PC-9 (cell line): ENCODE results near the gene RAET1E. TPM values are rescaled to one million over a fixed set of nuclear protein-coding genes. Genes with fewer than 3 reads are reported as not detected.

Source experiments
- BruUV-seq: library from RNA; stranded (reverse); fragments of 400-500 nt; replicated peaks from 2 replicates; lab custom pipeline; 2021; lab: Mats Ljungman, UMichigan
- CTCF ChIA-PET: fragments of 300-600 bp; sonication (Branson Sonifier 250); formaldehyde crosslinking; loops from one replicate; lab custom pipeline; 2022; ENCODE audit warnings: antibody characterized with exemption; lab: Charles Lee
- POLR2A ChIA-PET: fragments of 300-600 bp; sonication (Branson Sonifier 250); formaldehyde crosslinking; loops from one replicate; lab custom pipeline; 2022; ENCODE audit warnings: antibody characterized with exemption; ENCODE audit not compliant: unreplicated experiment; lab: Charles Lee
- DNase-seq, 2 experiments: peaks; one replicate each; pipeline versions ENCODE4 v3.0.0 to v3.0.0-alpha.2; 2015 to 2022; ENCODE audit warnings: mixed read lengths in 1 of 2
- H2AFZ ChIP-seq: fragments of 200-600 bp; sonication (generic); 2 replicates; pipeline ENCODE4 v1.8.1; 2017; ENCODE audit warnings: antibody characterized with exemption
- H3F3A ChIP-seq: fragments of 200-600 bp; sonication (generic); 2 replicates; pipeline ENCODE4 v1.8.1; 2017; ENCODE audit warnings: antibody characterized with exemption, mild to moderate bottlenecking, low read depth; ENCODE audit not compliant: insufficient read depth
- H3K27ac ChIP-seq: fragments of 200-600 bp; sonication (generic); 2 replicates; pipeline ENCODE4 v1.6.1; 2016; ENCODE audit warnings: mixed run types
- H3K27me3 ChIP-seq: fragments of 200-600 bp; sonication (generic); 2 replicates; pipeline ENCODE4 v1.6.1; 2016; ENCODE audit warnings: low read depth, mixed run types; ENCODE audit not compliant: insufficient read depth
- H3K36me3 ChIP-seq: fragments of 200-600 bp; sonication (generic); 2 replicates; pipeline ENCODE4 v1.6.1; 2016; ENCODE audit warnings: low read depth, mixed run types
- H3K4me1 ChIP-seq: fragments of 200-600 bp; sonication (generic); replicated peaks from 2 replicates; pipeline ENCODE4 v1.6.1; 2016; ENCODE audit warnings: mixed run types; ENCODE audit not compliant: insufficient read depth
- H3K4me2 ChIP-seq: fragments of 200-600 bp; sonication (generic); 2 replicates; pipeline ENCODE4 v1.6.1; 2017; ENCODE audit warnings: mixed run types
- H3K4me3 ChIP-seq: fragments of 200-600 bp; sonication (generic); 2 replicates; pipeline ENCODE4 v1.6.1; 2016; ENCODE audit warnings: mixed run types
- H3K79me2 ChIP-seq: fragments of 200-600 bp; sonication (generic); 2 replicates; pipeline ENCODE4 v1.6.1; 2017; ENCODE audit warnings: low read depth, mixed run types
- H3K9me2 ChIP-seq: fragments of 200-600 bp; sonication (generic); 2 replicates; pipeline ENCODE4 v1.8.1; 2017; ENCODE audit warnings: mild to moderate bottlenecking; ENCODE audit not compliant: insufficient read depth
- H3K9me3 ChIP-seq: fragments of 200-600 bp; sonication (generic); 2 replicates; pipeline ENCODE4 v1.8.1; 2016; ENCODE audit warnings: low read depth; ENCODE audit not compliant: insufficient read depth
- H4K20me1 ChIP-seq: fragments of 200-600 bp; sonication (generic); 2 replicates; pipeline ENCODE4 v1.8.1; 2017; ENCODE audit not compliant: insufficient read depth
- CTCF ChIP-seq: fragments of 200-600 bp; sonication (generic); conservative IDR thresholded peaks from 2 replicates; pipeline ENCODE4 v1.6.1; 2017; ENCODE audit warnings: mixed run types, antibody characterized with exemption, mild to moderate bottlenecking, moderate library complexity
- EZH2 ChIP-seq: fragments of 200-600 bp; sonication (generic); IDR thresholded peaks from 2 replicates; pipeline ENCODE4 v1.8.0; 2017; ENCODE audit warnings: antibody characterized with exemption, low read depth
- intact Hi-C: fragments of 100-400 bp; cut with micrococcal nuclease; formaldehyde crosslinking; loops from one replicate; pipeline ENCODE4 v1.10.0; 2022; ENCODE audit not compliant: unreplicated experiment
- total RNA-seq: library from RNA; stranded (reverse); gene quantifications from 2 replicates; pipeline ENCODE4 v1.2.3, GENCODE V29; 2021

RAET1E gene
- total RNA-seq, 1 experiment from 2014 or later = 0.20 TPM

GRCh38 chr6:149860513-149860833 lies 37.4 kb downstream of the RAET1E start:
- TF ChIP-seq EZH2 (no peak), CTCF (no peak)
- Histone ChIP-seq H3K36me3 (no peaks in the 10 kb centered on the region), H3K4me3 (no peak overlapping the region), H3K4me2 (peak overlapping the region; percentile 81), H2AFZ (no peak overlapping the region), H3F3A (peaks cover 41% of the 10 kb centered on the region), H3K79me2 (peaks cover 68% of the 10 kb centered on the region), H3K27me3 (no peaks in the 10 kb centered on the region), H3K4me1 (peaks cover 86% of the 10 kb centered on the region), H4K20me1 (no peaks in the 10 kb centered on the region), H3K27ac (peak overlapping the region; percentile 75; the same call in 1 of the 2 replicates), H3K9me2 (no peaks in the 10 kb centered on the region), H3K9me3 (no peaks in the 10 kb centered on the region)
- ChIA-PET CTCF (no interaction called here), POLR2A (no interaction called here)
- intact Hi-C loops = loop anchor here (10.0 kb wide), 1 partner anchor 296 kb away; the partner anchor contains the start of gene GINM1
- DNase-seq = no peak
- BruUV-seq = no TSS peak

GRCh38 chr6:149859938-149860337 lies 38.0 kb downstream of the RAET1E start:
- intact Hi-C loops = loop anchor here (10.0 kb wide), 1 partner anchor 295 kb away; the partner anchor contains the start of gene GINM1
- POLR2A ChIA-PET = no interaction called here

GRCh38 chr6:149859368-149859767 lies 38.5 kb downstream of the RAET1E start:
- no peaks in the 10 kb centered on the region for H3K27me3 ChIP-seq
- peaks cover 68% of the 10 kb centered on the region for H3K79me2 ChIP-seq
- peaks cover 51% of the 10 kb centered on the region for H3F3A ChIP-seq
- peak overlapping the region; percentile 75 for H3K27ac ChIP-seq
- no peak overlapping the region for H3K4me3 ChIP-seq
- no peaks in the 10 kb centered on the region for H4K20me1 ChIP-seq
- DNase-seq = peak in 1 of 2 experiments; percentile 74
- H3K9me2 ChIP-seq = no peaks in the 10 kb centered on the region
- no TSS peak for BruUV-seq
- ChIA-PET CTCF (no interaction called here), POLR2A (no interaction called here)
- H2AFZ ChIP-seq = no peak overlapping the region
- intact Hi-C loops = no loop called here
- peak overlapping the region; percentile 81 for H3K4me2 ChIP-seq
- peaks cover 83% of the 10 kb centered on the region for H3K4me1 ChIP-seq
- no peaks in the 10 kb centered on the region for H3K9me3 ChIP-seq
- no peaks in the 10 kb centered on the region for H3K36me3 ChIP-seq
- TF ChIP-seq CTCF = no peak
- TF ChIP-seq EZH2 = no peak

More at GRCh38 chr6:149859938-149860337, 38.0 kb downstream of the RAET1E start:
- Histone ChIP-seq H3K9me3 (no peaks in the 10 kb centered on the region), H3K4me3 (no peak overlapping the region), H3K4me2 (peak overlapping the region; percentile 81), H4K20me1 (no peaks in the 10 kb centered on the region), H2AFZ (no peak overlapping the region), H3K9me2 (no peaks in the 10 kb centered on the region), H3K79me2 (peaks cover 68% of the 10 kb centered on the region), H3K27ac (peak overlapping the region; percentile 75), H3F3A (peaks cover 46% of the 10 kb centered on the region), H3K36me3 (no peaks in the 10 kb centered on the region), H3K27me3 (no peaks in the 10 kb centered on the region), H3K4me1 (peaks cover 85% of the 10 kb centered on the region)
- no TSS peak for BruUV-seq
- TF ChIP-seq CTCF (no peak), EZH2 (no peak)
- CTCF ChIA-PET = no interaction called here
- no peak for DNase-seq
